ENCODE measurements around the gene SLC25A30. TPM values are rescaled to one million over a fixed set of nuclear protein-coding genes. Genes with fewer than 3 reads are reported as not detected.

Gene SLC25A30
- total RNA-seq, 1 experiment from 2014 or later: 6.3 TPM

GRCh38 chr13:45436953-45437352, 18.8 kb upstream of the SLC25A30 start:
- Histone ChIP-seq H2BK15ac (ENCODE audit: low read depth, low read length) (no peak overlapping the region), H3K4ac (ENCODE audit: low read depth, low read length) (no peak overlapping the region), H3K23me2 (ENCODE audit: insufficient read length, low read depth, low read length, poor library complexity, severe bottlenecking) (no peaks in the 10 kb centered on the region), H3K79me2 (ENCODE audit: insufficient read depth, low read length) (no peaks in the 10 kb centered on the region), H3K9me3 (ENCODE audit: control insufficient read depth, low read depth, low read length) (no peaks in the 10 kb centered on the region), H3K9ac (ENCODE audit: extremely low read depth, insufficient read length, low read length) (no peak overlapping the region), H2BK5ac (ENCODE audit: insufficient read length, low read length) (no peak overlapping the region), H4K8ac (replicated peaks; ENCODE audit: insufficient read length, low read depth, low read length) (no peak overlapping the region), H3T11ph (ENCODE audit: low read length) (no peak overlapping the region), H2BK20ac (ENCODE audit: low read depth, low read length, poor library complexity, severe bottlenecking) (no peak overlapping the region), H3K14ac (ENCODE audit: insufficient read depth, low read length) (no peak overlapping the region), H4K91ac (ENCODE audit: insufficient read length, low read depth, low read length) (no peak overlapping the region), H4K5ac (ENCODE audit: insufficient read length, low read depth, low read length) (no peak overlapping the region), H3K27ac (ENCODE audit: insufficient read length, low read depth, low read length) (no peak overlapping the region), H3K4me2 (ENCODE audit: insufficient read depth, insufficient read length, low read length) (no peak overlapping the region), H2BK12ac (ENCODE audit: insufficient read length, low read depth, low read length) (no peak overlapping the region), H3K4me1 (ENCODE audit: insufficient read depth, low read length) (peaks cover 2% of the 10 kb centered on the region; the same call in 1 of the 2 replicates), H3K79me1 (ENCODE audit: insufficient read depth, low read depth, low read length, poor library complexity, severe bottlenecking) (no peaks in the 10 kb centered on the region), H2BK120ac (ENCODE audit: low read depth, low read length, poor library complexity, severe bottlenecking) (no peak overlapping the region), H3K27me3 (ENCODE audit: insufficient read depth, low read length) (no peaks in the 10 kb centered on the region), H3K23ac (ENCODE audit: insufficient read length, low read depth, low read length) (no peak overlapping the region), H3K56ac (ENCODE audit: insufficient read length, low read depth, low read length) (no peak overlapping the region), H3K18ac (ENCODE audit: insufficient read length, low read depth, low read length) (no peak overlapping the region), H2AK5ac (ENCODE audit: insufficient read length, low read length) (no peak overlapping the region), H4K20me1 (ENCODE audit: control insufficient read depth, insufficient read depth, insufficient read length) (no peaks in the 10 kb centered on the region), H2AFZ (ENCODE audit: low read length) (no peak overlapping the region)
- no peak for DNase-seq
- Mint-ChIP-seq H3K4me3 (no peak overlapping the region), H3K27ac (peak overlapping the region in 1 of 3 experiments; percentile 21; a peak in 1 of 7 replicates), H3K36me3 (ENCODE audit: insufficient read depth in 1 of 3, low read depth in 3 of 3) (no peaks in the 10 kb centered on the region), H3K9me3 (no peaks in the 10 kb centered on the region), H3K4me1 (peaks cover 0 to 10% of the 10 kb centered on the region in 2 experiments; a peak in 2 of 4 replicates), H3K27me3 (ENCODE audit: low read depth) (no peaks in the 10 kb centered on the region; the same call in 1 of the 2 replicates)
- TF ChIP-seq CTCF (conservative IDR thresholded peaks at IDR 0.05): no peak
- no CpG with 5 or more reads among the region's 4 CpGs for WGBS (ENCODE audit: extremely low coverage, insufficient read length, low lambda C conversion rate)
